ENCODE data around the gene IQCK.

The IQCK gene

DNA sequence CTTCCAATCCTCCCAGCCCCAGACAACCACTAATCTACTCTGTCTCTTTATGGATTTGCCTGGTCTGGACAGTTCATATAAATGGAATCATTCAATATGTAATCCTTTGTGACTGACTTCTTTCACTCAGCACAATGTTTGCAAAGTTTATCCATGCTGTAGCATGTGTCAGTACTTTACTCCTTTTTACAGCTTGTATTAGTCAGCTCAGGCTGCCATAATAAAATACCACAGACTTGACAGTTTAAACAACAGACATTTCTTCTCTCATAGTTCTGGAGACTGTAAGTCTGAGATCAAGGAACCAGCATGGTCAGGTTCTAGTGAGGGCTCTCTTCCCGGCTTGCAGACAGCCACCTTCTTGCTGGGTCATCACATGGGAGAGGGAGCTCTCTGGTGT lies 125.3 kb downstream of the IQCK start:
- Histone ChIP-seq H3K4me3 (ENCODE audit: low read depth, low read length) (no peak overlapping the region), H3K36me3 (ENCODE audit: control insufficient read depth in 2 of 2, insufficient read depth in 1 of 2, low read length in 2 of 2) (no peaks in the 10 kb centered on the region), H3K27ac (ENCODE audit: extremely low read depth, low read depth, low read length) (no peak overlapping the region), H3K4me1 (ENCODE audit: control insufficient read depth, insufficient read depth, low read length) (peaks cover 2% of the 10 kb centered on the region; the same call in 1 of the 2 replicates), H3K9me3 (ENCODE audit: control insufficient read depth, insufficient read depth, low read depth, low read length) (no peaks in the 10 kb centered on the region)
- POLR2A ChIA-PET = no interaction called here
- CTCF ChIA-PET = no interaction called here
- peak; percentile 35 for TF ChIP-seq SETDB1 (IDR thresholded peaks at IDR 0.05; ENCODE audit: insufficient read length, low read length)
- no peak for TF ChIP-seq ZNF404 (tag by site-specific recombination; IDR thresholded peaks at IDR 0.05)
- TF ChIP-seq TSHZ1 (tag by site-specific recombination; IDR thresholded peaks at IDR 0.05; ENCODE audit: borderline replicate concordance) = peak; percentile 34; the same call in 1 of the 2 replicates
- no peak for TF ChIP-seq MZF1 (tag by site-specific recombination; IDR thresholded peaks at IDR 0.05; ENCODE audit: borderline replicate concordance)
- no peak for TF ChIP-seq INSM2 (tag by site-specific recombination; IDR thresholded peaks at IDR 0.05)

- Histone ChIP-seq H3K36me3 (ENCODE audit: control insufficient read depth in 2 of 2, insufficient read depth in 1 of 2, low read length in 2 of 2) (no peaks in the 10 kb centered on the region), H3K9me3 (ENCODE audit: control insufficient read depth, insufficient read depth, low read depth, low read length) (no peaks in the 10 kb centered on the region), H3K27ac (ENCODE audit: extremely low read depth, low read depth, low read length) (no peak overlapping the region), H3K4me1 (ENCODE audit: control insufficient read depth, insufficient read depth, low read length) (peaks cover 2% of the 10 kb centered on the region; the same call in 1 of the 2 replicates), H3K4me3 (ENCODE audit: low read depth, low read length) (no peak overlapping the region)
- ChIA-PET CTCF (no interaction called here), POLR2A (no interaction called here)
- TF ChIP-seq, protein P1, sequence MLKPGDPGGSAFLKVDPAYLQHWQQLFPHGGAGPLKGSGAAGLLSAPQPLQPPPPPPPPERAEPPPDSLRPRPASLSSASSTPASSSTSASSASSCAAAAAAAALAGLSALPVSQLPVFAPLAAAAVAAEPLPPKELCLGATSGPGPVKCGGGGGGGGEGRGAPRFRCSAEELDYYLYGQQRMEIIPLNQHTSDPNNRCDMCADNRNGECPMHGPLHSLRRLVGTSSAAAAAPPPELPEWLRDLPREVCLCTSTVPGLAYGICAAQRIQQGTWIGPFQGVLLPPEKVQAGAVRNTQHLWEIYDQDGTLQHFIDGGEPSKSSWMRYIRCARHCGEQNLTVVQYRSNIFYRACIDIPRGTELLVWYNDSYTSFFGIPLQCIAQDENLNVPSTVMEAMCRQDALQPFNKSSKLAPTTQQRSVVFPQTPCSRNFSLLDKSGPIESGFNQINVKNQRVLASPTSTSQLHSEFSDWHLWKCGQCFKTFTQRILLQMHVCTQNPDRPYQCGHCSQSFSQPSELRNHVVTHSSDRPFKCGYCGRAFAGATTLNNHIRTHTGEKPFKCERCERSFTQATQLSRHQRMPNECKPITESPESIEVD (tag by site-specific recombination; IDR thresholded peaks at IDR 0.05) = peak; percentile 82
- no peak for TF ChIP-seq PRDM10 (tag by site-specific recombination; IDR thresholded peaks at IDR 0.05)
Measured at GRCh38 chr16:19844945-19845641, 127.0 kb downstream of the IQCK start.

GRCh38 chr16:19846436-19846835 lies 128.4 kb downstream of the IQCK start:
- POLR2A ChIA-PET = no interaction called here
- H3K9me3 ChIP-seq (ENCODE audit: control insufficient read depth, insufficient read depth, low read depth, low read length) = no peaks in the 10 kb centered on the region
- CTCF ChIA-PET = no interaction called here
- TF ChIP-seq ZNF624 (tag by site-specific recombination; IDR thresholded peaks at IDR 0.05) (no peak), ZNF140 (tag by site-specific recombination; IDR thresholded peaks at IDR 0.05) (peak; percentile 14; the same call in 1 of the 2 replicates)
- H3K27ac ChIP-seq (ENCODE audit: extremely low read depth, low read depth, low read length) = no peak overlapping the region
- peaks cover 2% of the 10 kb centered on the region; the same call in 1 of the 2 replicates for H3K4me1 ChIP-seq (ENCODE audit: control insufficient read depth, insufficient read depth, low read length)
- no peak overlapping the region for H3K4me3 ChIP-seq (ENCODE audit: low read depth, low read length)
- H3K36me3 ChIP-seq (ENCODE audit: control insufficient read depth in 2 of 2, insufficient read depth in 1 of 2, low read length in 2 of 2) = no peaks in the 10 kb centered on the region

Data from HEK293 (cell line).